GM23248 (cell line): ENCODE data around the gene TESPA1.

Source experiments
- EZH2 ChIP-seq: fragments of 200-600 bp; sonication (generic); IDR thresholded peaks from 2 replicates; pipeline ENCODE4 v1.6.1; 2018; ENCODE audit warnings: antibody characterized with exemption, mild to moderate bottlenecking; ENCODE audit not compliant: insufficient read depth, poor library complexity, severe bottlenecking
- EZH2phosphoT487 ChIP-seq: fragments of 200-600 bp; sonication (generic); IDR thresholded peaks from 2 replicates; pipeline ENCODE4 v1.6.1; 2018; ENCODE audit warnings: antibody characterized with exemption, moderate library complexity, mild to moderate bottlenecking, low read depth; ENCODE audit not compliant: insufficient read depth

- TF ChIP-seq EZH2 (no peak), EZH2phosphoT487 (no peak)
Observed at GRCh38 chr12:54929998-54930397, 54.6 kb downstream of the TESPA1 start.
